Caco-2 (cell line): ENCODE measurements around the gene KRTAP1-5. TPM values are rescaled to one million over a fixed set of nuclear protein-coding genes. Genes with fewer than 3 reads are reported as not detected.

Experiments
- BruUV-seq: library from RNA; stranded (reverse); fragments of 400-500 nt; replicated peaks from 2 replicates; lab custom pipeline; 2021; lab: Mats Ljungman, UMichigan
- CTCF ChIA-PET: fragments of 300-600 bp; sonication (Branson Sonifier 250); formaldehyde crosslinking; loops from one replicate; lab custom pipeline; 2022; ENCODE audit warnings: antibody characterized with exemption; lab: Charles Lee
- POLR2A ChIA-PET: fragments of 300-600 bp; sonication (Branson Sonifier 250); formaldehyde crosslinking; loops from one replicate; lab custom pipeline; 2022; ENCODE audit warnings: antibody characterized with exemption; lab: Charles Lee
- DNase-seq, 2 experiments: peaks; one replicate each; pipeline versions ENCODE4 v3.0.0 to v3.0.0-alpha.2; 2020 to 2022
- H3K27me3 ChIP-seq: replicated peaks from 2 replicates; pipeline ENCODE4 v1.6.0; 2011; ENCODE audit warnings: low read length; ENCODE audit not compliant: control insufficient read depth, insufficient read depth
- H3K36me3 ChIP-seq: 2 replicates; pipeline ENCODE4 v1.5.1; 2011; ENCODE audit warnings: low read length; ENCODE audit not compliant: control insufficient read depth, insufficient read depth
- H3K4me1 ChIP-seq: fragments of 250-450 bp; sonication (Bioruptor Pico); 2 replicates; pipeline ENCODE4 v1.5.1; 2020; ENCODE audit warnings: mild to moderate bottlenecking
- H3K4me3 ChIP-seq: 2 replicates; pipeline ENCODE4 v1.5.1; 2011; ENCODE audit warnings: low read depth, mild to moderate bottlenecking, control low read depth, low read length
- H3K9me3 ChIP-seq: fragments of 250-450 bp; sonication (Bioruptor Pico); 2 replicates; pipeline ENCODE4 v1.5.1; 2020; ENCODE audit warnings: mild to moderate bottlenecking, moderate library complexity
- H3K27ac Mint-ChIP-seq: one replicate; pipeline ENCODE4 v1.8.0; 2022; ENCODE audit warnings: mixed read lengths; ENCODE audit not compliant: unreplicated experiment
- H3K27me3 Mint-ChIP-seq: one replicate; pipeline ENCODE4 v1.8.0; 2022; ENCODE audit warnings: mixed read lengths; ENCODE audit not compliant: insufficient read depth, unreplicated experiment
- H3K36me3 Mint-ChIP-seq: one replicate; pipeline ENCODE4 v1.8.0; 2022; ENCODE audit warnings: mild to moderate bottlenecking, mixed read lengths; ENCODE audit not compliant: insufficient read depth, unreplicated experiment
- H3K4me1 Mint-ChIP-seq: one replicate; pipeline ENCODE4 v1.8.0; 2022; ENCODE audit warnings: low read depth, mixed read lengths; ENCODE audit not compliant: unreplicated experiment
- H3K4me3 Mint-ChIP-seq: one replicate; pipeline ENCODE4 v1.8.0; 2022; ENCODE audit warnings: mild to moderate bottlenecking, moderate library complexity, mixed read lengths; ENCODE audit not compliant: unreplicated experiment
- H3K9me3 Mint-ChIP-seq: one replicate; pipeline ENCODE4 v1.8.0; 2022; ENCODE audit warnings: mixed read lengths; ENCODE audit not compliant: unreplicated experiment
- intact Hi-C: fragments of 100-400 bp; cut with micrococcal nuclease; formaldehyde crosslinking; loops from one replicate; pipeline ENCODE4 v1.10.0; 2022; ENCODE audit not compliant: unreplicated experiment
- total RNA-seq: library from RNA; stranded (reverse); gene quantifications from 2 replicates; pipeline ENCODE4 v1.2.3, GENCODE V29; 2022
- TF ChIP-seq, protein P1 (sequence below), 2 experiments: fragments of 200-600 bp in 1 of 2; IDR thresholded peaks; 1 replicate in 1 of 2; 2 replicates in 1 of 2; pipeline versions ENCODE4 v1.5.1 to v1.8.0; 2011 to 2022; ENCODE audit warnings: antibody characterized with exemption in 1 of 2, control low read depth in 1 of 2, inconsistent platforms in 1 of 2, low read depth in 1 of 2, low read length in 1 of 2, mild to moderate bottlenecking in 1 of 2, moderate library complexity in 1 of 2; ENCODE audit not compliant: insufficient read depth in 1 of 2, severe bottlenecking in 1 of 2, unreplicated experiment in 1 of 2

The KRTAP1-5 gene
- total RNA-seq, 1 experiment from 2014 or later = not detected

GRCh38 chr17:40997361-40997760 is 29.6 kb downstream of the KRTAP1-5 start:
- no peaks in the 10 kb centered on the region for H3K27me3 Mint-ChIP-seq
- no peaks in the 10 kb centered on the region for H3K27me3 ChIP-seq
- peaks cover 4% of the 10 kb centered on the region; the same call in 1 of the 2 replicates for H3K9me3 ChIP-seq
- no peak overlapping the region for H3K27ac Mint-ChIP-seq
- H3K4me3 Mint-ChIP-seq = no peak overlapping the region
- TF ChIP-seq, protein P1, sequence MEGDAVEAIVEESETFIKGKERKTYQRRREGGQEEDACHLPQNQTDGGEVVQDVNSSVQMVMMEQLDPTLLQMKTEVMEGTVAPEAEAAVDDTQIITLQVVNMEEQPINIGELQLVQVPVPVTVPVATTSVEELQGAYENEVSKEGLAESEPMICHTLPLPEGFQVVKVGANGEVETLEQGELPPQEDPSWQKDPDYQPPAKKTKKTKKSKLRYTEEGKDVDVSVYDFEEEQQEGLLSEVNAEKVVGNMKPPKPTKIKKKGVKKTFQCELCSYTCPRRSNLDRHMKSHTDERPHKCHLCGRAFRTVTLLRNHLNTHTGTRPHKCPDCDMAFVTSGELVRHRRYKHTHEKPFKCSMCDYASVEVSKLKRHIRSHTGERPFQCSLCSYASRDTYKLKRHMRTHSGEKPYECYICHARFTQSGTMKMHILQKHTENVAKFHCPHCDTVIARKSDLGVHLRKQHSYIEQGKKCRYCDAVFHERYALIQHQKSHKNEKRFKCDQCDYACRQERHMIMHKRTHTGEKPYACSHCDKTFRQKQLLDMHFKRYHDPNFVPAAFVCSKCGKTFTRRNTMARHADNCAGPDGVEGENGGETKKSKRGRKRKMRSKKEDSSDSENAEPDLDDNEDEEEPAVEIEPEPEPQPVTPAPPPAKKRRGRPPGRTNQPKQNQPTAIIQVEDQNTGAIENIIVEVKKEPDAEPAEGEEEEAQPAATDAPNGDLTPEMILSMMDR (IDR thresholded peaks at IDR 0.05; ENCODE audit: insufficient read depth in 1 of 2, low read depth in 1 of 2, low read length in 1 of 2, severe bottlenecking in 1 of 2, unreplicated experiment in 1 of 2) = no peak
- peaks cover 11% of the 10 kb centered on the region for H3K9me3 Mint-ChIP-seq
- H3K4me1 Mint-ChIP-seq = peaks cover 33% of the 10 kb centered on the region
- BruUV-seq = no TSS peak
- ChIA-PET POLR2A (no interaction called here), CTCF (no interaction called here)
- intact Hi-C loops = no loop called here
- no peak for DNase-seq
- no peak overlapping the region for H3K4me3 ChIP-seq
- no peaks in the 10 kb centered on the region for H3K36me3 ChIP-seq
- H3K4me1 ChIP-seq = peaks cover 5% of the 10 kb centered on the region; the same call in 1 of the 2 replicates
- H3K36me3 Mint-ChIP-seq = no peaks in the 10 kb centered on the region

DNA sequence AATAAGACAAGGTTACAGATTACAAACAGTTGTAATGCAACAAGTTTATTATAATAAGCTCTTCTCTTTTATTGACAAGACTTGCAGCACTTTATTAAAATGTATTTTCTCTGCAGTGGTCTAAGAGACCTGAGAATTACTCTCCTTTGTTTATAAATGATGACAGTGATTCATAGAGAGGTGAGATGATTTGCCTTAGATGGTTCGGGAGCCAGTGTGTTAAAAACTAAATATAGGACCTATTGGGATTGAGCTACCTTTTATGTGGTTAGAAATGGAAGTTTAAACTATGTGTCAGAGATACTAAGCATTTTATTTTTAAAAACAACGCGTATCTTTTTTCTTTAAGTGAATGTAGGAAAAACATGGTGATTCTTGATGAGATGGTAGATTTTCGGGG is 30.2 kb downstream of the KRTAP1-5 start:
- BruUV-seq = no TSS peak
- no peak overlapping the region for H3K4me3 ChIP-seq
- no peaks in the 10 kb centered on the region for H3K27me3 ChIP-seq
- peaks cover 33% of the 10 kb centered on the region for H3K4me1 Mint-ChIP-seq
- no peak overlapping the region for H3K27ac Mint-ChIP-seq
- H3K9me3 ChIP-seq = peaks cover 4% of the 10 kb centered on the region; the same call in 1 of the 2 replicates
- DNase-seq = no peak
- ChIA-PET CTCF (no interaction called here), POLR2A (no interaction called here)
- no peaks in the 10 kb centered on the region for H3K36me3 Mint-ChIP-seq
- TF ChIP-seq, protein P1 (IDR thresholded peaks at IDR 0.05; ENCODE audit: insufficient read depth in 1 of 2, low read depth in 1 of 2, low read length in 1 of 2, severe bottlenecking in 1 of 2, unreplicated experiment in 1 of 2) = no peak
- H3K4me3 Mint-ChIP-seq = no peak overlapping the region
- intact Hi-C loops = no loop called here
- peaks cover 11% of the 10 kb centered on the region for H3K9me3 Mint-ChIP-seq
- peaks cover 6% of the 10 kb centered on the region; the same call in 1 of the 2 replicates for H3K4me1 ChIP-seq
- no peaks in the 10 kb centered on the region for H3K36me3 ChIP-seq
- no peaks in the 10 kb centered on the region for H3K27me3 Mint-ChIP-seq

- Mint-ChIP-seq H3K36me3 (no peaks in the 10 kb centered on the region), H3K27me3 (no peaks in the 10 kb centered on the region), H3K4me1 (peaks cover 26% of the 10 kb centered on the region), H3K4me3 (no peak overlapping the region), H3K27ac (no peak overlapping the region), H3K9me3 (peaks cover 19% of the 10 kb centered on the region)
- 0 out of 2 replicates have a peak, but pooled peaks cover 6% of the 10 kb centered on the region for H3K4me1 ChIP-seq
- H3K9me3 ChIP-seq = no peaks in the 10 kb centered on the region
- ChIA-PET POLR2A (no interaction called here), CTCF (no interaction called here)
- no peaks in the 10 kb centered on the region for H3K36me3 ChIP-seq
- intact Hi-C loops = no loop called here
- BruUV-seq = no TSS peak
- no peak for DNase-seq
- H3K4me3 ChIP-seq = no peak overlapping the region
- no peaks in the 10 kb centered on the region for H3K27me3 ChIP-seq
- TF ChIP-seq, protein P1 (IDR thresholded peaks at IDR 0.05; ENCODE audit: insufficient read depth in 1 of 2, low read depth in 1 of 2, low read length in 1 of 2, severe bottlenecking in 1 of 2, unreplicated experiment in 1 of 2) = no peak
These were observed 31.9 kb downstream of the KRTAP1-5 start for GRCh38 chr17:40995116-40995515.
